ENCODE measurements around the gene COL12A1.

Gene COL12A1

DNA sequence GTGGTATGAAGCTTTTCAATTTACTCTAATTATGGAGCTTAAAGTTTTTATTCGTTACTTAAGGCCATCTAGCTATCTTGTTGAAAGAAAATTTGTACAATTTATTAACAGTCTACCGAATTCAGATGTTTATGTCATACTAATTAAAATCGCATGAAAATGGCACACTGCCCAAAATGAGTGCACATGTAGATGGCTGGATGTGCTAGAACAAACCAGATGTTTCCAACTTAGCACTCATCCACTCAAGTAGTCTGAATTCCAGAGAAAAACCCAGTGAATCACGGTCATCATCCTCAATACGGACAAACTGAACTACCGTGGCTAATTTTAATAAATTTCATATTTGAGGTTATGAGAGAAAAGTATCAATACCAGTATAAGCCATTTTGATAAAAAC lies 70.4 kb downstream of the COL12A1 start:
- TF ChIP-seq EZH2 (IDR thresholded peaks at IDR 0.05; ENCODE audit: borderline replicate concordance, low read depth, low read length, severe bottlenecking), result no peak
- TF ChIP-seq, protein P1, sequence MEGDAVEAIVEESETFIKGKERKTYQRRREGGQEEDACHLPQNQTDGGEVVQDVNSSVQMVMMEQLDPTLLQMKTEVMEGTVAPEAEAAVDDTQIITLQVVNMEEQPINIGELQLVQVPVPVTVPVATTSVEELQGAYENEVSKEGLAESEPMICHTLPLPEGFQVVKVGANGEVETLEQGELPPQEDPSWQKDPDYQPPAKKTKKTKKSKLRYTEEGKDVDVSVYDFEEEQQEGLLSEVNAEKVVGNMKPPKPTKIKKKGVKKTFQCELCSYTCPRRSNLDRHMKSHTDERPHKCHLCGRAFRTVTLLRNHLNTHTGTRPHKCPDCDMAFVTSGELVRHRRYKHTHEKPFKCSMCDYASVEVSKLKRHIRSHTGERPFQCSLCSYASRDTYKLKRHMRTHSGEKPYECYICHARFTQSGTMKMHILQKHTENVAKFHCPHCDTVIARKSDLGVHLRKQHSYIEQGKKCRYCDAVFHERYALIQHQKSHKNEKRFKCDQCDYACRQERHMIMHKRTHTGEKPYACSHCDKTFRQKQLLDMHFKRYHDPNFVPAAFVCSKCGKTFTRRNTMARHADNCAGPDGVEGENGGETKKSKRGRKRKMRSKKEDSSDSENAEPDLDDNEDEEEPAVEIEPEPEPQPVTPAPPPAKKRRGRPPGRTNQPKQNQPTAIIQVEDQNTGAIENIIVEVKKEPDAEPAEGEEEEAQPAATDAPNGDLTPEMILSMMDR (IDR thresholded peaks at IDR 0.05; ENCODE audit: borderline replicate concordance, extremely low read depth, low read length, poor library complexity, severe bottlenecking), result no peak
- no peaks in the 10 kb centered on the region for H3K36me3 ChIP-seq (ENCODE audit: insufficient read depth, low read length)
- ATAC-seq (ENCODE audit: insufficient read depth, low read depth) (no peak), DNase-seq (no peak)
- no peak overlapping the region for H3K4me3 ChIP-seq (ENCODE audit: low read depth in 1 of 2, low read length in 2 of 2)
- no peak overlapping the region for H3K4me2 ChIP-seq (ENCODE audit: insufficient read depth, low read length)
- no peak overlapping the region for H3K9ac ChIP-seq (ENCODE audit: low read depth, low read length)
- no peak overlapping the region for H3K27ac ChIP-seq (ENCODE audit: low read length)
- H3K27me3 ChIP-seq (ENCODE audit: insufficient read depth, low read length, poor library complexity), result no peaks in the 10 kb centered on the region
- H4K20me1 ChIP-seq (ENCODE audit: insufficient read depth, low read length), result no peaks in the 10 kb centered on the region
- H3K79me2 ChIP-seq (ENCODE audit: insufficient read depth, low read length), result no peaks in the 10 kb centered on the region
- no peaks in the 10 kb centered on the region for H3K9me3 ChIP-seq (ENCODE audit: insufficient read depth, low read length, severe bottlenecking)
- no peak overlapping the region for H2AFZ ChIP-seq (ENCODE audit: low read depth, low read length)
- no peaks in the 10 kb centered on the region for H3K4me1 ChIP-seq (ENCODE audit: insufficient read depth, low read length)

DNA sequence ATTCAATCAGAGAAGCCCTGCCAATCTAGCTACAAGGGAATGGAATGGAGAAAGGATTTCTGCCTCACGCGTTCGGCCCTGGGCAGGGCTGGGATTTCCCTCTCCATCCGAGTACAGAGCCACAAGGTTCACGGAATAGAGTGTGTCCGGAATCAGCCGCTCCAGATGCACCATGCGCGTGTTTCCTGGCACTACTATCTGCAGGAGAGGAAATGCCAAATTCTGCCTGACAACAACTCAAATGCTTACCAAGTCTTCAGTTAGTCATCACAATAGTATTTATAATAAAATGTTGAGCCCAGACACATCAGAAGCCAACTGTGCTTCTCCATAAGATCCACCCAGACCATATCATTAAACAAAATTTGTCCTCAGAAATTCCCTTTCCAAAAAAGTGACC lies 75.1 kb downstream of the COL12A1 start:
- no peak overlapping the region for H3K4me3 ChIP-seq (ENCODE audit: low read depth in 1 of 2, low read length in 2 of 2)
- H3K79me2 ChIP-seq (ENCODE audit: insufficient read depth, low read length), result no peaks in the 10 kb centered on the region
- ATAC-seq (ENCODE audit: insufficient read depth, low read depth) (no peak), DNase-seq (no peak)
- H3K9me3 ChIP-seq (ENCODE audit: insufficient read depth, low read length, severe bottlenecking), result no peaks in the 10 kb centered on the region
- no peak overlapping the region for H3K27ac ChIP-seq (ENCODE audit: low read length)
- no peaks in the 10 kb centered on the region for H3K4me1 ChIP-seq (ENCODE audit: insufficient read depth, low read length)
- no peak overlapping the region for H3K9ac ChIP-seq (ENCODE audit: low read depth, low read length)
- no peak overlapping the region for H3K4me2 ChIP-seq (ENCODE audit: insufficient read depth, low read length)
- H3K27me3 ChIP-seq (ENCODE audit: insufficient read depth, low read length, poor library complexity), result no peaks in the 10 kb centered on the region
- no peaks in the 10 kb centered on the region for H3K36me3 ChIP-seq (ENCODE audit: insufficient read depth, low read length)
- TF ChIP-seq, protein P1 (IDR thresholded peaks at IDR 0.05; ENCODE audit: borderline replicate concordance, extremely low read depth, low read length, poor library complexity, severe bottlenecking), result no peak
- TF ChIP-seq EZH2 (IDR thresholded peaks at IDR 0.05; ENCODE audit: borderline replicate concordance, low read depth, low read length, severe bottlenecking), result no peak
- H2AFZ ChIP-seq (ENCODE audit: low read depth, low read length), result no peak overlapping the region
- H4K20me1 ChIP-seq (ENCODE audit: insufficient read depth, low read length), result no peaks in the 10 kb centered on the region

DNA sequence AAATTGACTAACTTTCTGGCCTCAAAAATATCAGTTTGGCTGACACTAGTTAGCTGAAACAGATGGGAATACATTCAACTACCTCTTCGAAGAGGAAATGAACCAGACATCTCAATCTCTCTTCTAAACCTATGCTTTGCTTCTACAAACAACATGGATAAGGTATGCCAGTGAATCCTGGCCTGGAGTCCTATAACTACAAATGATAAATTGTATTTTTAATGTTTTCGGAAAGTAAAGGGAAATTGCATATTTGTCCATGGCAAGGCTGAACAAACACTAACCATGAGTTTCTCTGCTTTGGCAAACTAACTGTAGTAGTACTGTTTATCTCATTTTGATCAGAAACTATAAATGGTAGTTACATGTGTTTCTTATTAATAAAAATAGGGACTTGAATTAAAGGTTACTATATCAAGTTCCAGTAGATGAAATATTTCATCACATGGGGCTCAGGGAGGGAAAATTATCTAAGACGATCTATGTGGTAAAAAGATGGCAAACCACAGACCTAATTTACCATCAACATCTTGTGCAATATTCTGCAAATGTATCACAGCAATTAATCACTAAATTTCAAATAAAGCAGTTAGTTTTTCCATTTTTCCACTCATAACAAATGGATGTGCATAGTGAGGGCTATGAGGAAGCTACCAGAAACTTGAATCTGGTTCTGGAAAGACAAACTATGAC lies 76.8 kb downstream of the COL12A1 start:
- no peaks in the 10 kb centered on the region for H3K36me3 ChIP-seq (ENCODE audit: insufficient read depth, low read length)
- no peaks in the 10 kb centered on the region for H3K27me3 ChIP-seq (ENCODE audit: insufficient read depth, low read length, poor library complexity)
- no peak overlapping the region for H3K9ac ChIP-seq (ENCODE audit: low read depth, low read length)
- no peaks in the 10 kb centered on the region for H4K20me1 ChIP-seq (ENCODE audit: insufficient read depth, low read length)
- ATAC-seq (ENCODE audit: insufficient read depth, low read depth), result no peak
- no peak for DNase-seq
- no peak overlapping the region for H2AFZ ChIP-seq (ENCODE audit: low read depth, low read length)
- no peak overlapping the region for H3K4me2 ChIP-seq (ENCODE audit: insufficient read depth, low read length)
- TF ChIP-seq EZH2 (IDR thresholded peaks at IDR 0.05; ENCODE audit: borderline replicate concordance, low read depth, low read length, severe bottlenecking), result no peak
- TF ChIP-seq, protein P1 (IDR thresholded peaks at IDR 0.05; ENCODE audit: borderline replicate concordance, extremely low read depth, low read length, poor library complexity, severe bottlenecking), result no peak
- no peaks in the 10 kb centered on the region for H3K4me1 ChIP-seq (ENCODE audit: insufficient read depth, low read length)
- H3K79me2 ChIP-seq (ENCODE audit: insufficient read depth, low read length), result no peaks in the 10 kb centered on the region
- no peak overlapping the region for H3K4me3 ChIP-seq (ENCODE audit: low read depth in 1 of 2, low read length in 2 of 2)
- no peak overlapping the region for H3K27ac ChIP-seq (ENCODE audit: low read length)
- no peaks in the 10 kb centered on the region for H3K9me3 ChIP-seq (ENCODE audit: insufficient read depth, low read length, severe bottlenecking)
